ENCODE results near the gene MOSPD2. TPM values are rescaled to one million over a fixed set of nuclear protein-coding genes. Genes with fewer than 3 reads are reported as not detected.

MOSPD2 gene
- total RNA-seq = 10 to 100 TPM; 12.6 to 13.7 TPM

- H3K36me3 Mint-ChIP-seq = peaks cover 7% of the 10 kb centered on the region
- CTCF ChIA-PET = no interaction called here
- H3K9me3 Mint-ChIP-seq = no peaks in the 10 kb centered on the region
- intact Hi-C loops (cut with micrococcal nuclease) = loop anchor here (1.0 to 10.0 kb wide), 9 partner anchors 26 to 1138 kb away; partner anchors contain the start of genes OFD1, PIGA and TRAPPC2
- H3K4me1 Mint-ChIP-seq (ENCODE audit: low read depth) = peaks cover 15% of the 10 kb centered on the region
- POLR2A ChIA-PET = interaction anchor here (0.7 kb wide), 1 partner anchor 845 kb away, joined by 3 read pairs; no protein-coding TSS in a partner anchor
- peak within 1 kb of the TSS; percentile 79 for H3K4me3 Mint-ChIP-seq
- H3K27ac Mint-ChIP-seq = peak within 1 kb of the TSS; percentile 80
- H3K27me3 Mint-ChIP-seq = no peaks in the 10 kb centered on the region
- peak; percentile 96 for DNase-seq
Measured at GRCh38 chrX:14872851-14873675, at the start of gene MOSPD2, which contains the start of gene FANCB. MOSPD2 (plus strand) TSS chrX:14873421; CDS start chrX:14873529, 108 bp downstream. FANCB (minus strand) TSS chrX:14873069; CDS start chrX:14865510, 7,559 bp downstream.

DNA sequence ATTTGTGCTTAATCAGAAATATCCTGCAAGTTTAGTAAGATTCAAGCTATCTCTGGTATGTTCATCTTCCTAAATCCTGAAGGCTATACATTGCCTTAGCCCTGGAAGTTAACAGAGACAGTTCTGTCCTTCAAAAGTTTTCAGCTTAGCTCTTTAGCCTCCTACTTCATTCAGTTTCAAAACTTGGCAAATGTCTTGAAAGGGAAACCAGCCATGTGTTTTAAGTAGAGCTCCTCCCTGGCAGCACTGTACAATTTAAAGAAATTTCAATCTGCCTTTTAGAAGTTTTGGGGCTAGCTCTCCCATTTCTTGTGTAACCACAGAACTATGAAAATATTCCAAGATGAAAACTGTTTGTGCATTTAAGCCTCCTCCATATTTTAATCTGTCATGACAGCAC, 47.4 kb upstream of the MOSPD2 start:
- H3K9me3 Mint-ChIP-seq = peaks cover 5% of the 10 kb centered on the region
- POLR2A ChIA-PET = no interaction called here
- H3K4me1 Mint-ChIP-seq (ENCODE audit: low read depth) = no peaks in the 10 kb centered on the region
- H3K4me3 Mint-ChIP-seq = no peak overlapping the region
- intact Hi-C loops (cut with micrococcal nuclease) = no loop called here
- no peak for DNase-seq
- CTCF ChIA-PET = no interaction called here
- no peaks in the 10 kb centered on the region for H3K36me3 Mint-ChIP-seq
- no peak overlapping the region for H3K27ac Mint-ChIP-seq
- peaks cover 1% of the 10 kb centered on the region for H3K27me3 Mint-ChIP-seq

DNA sequence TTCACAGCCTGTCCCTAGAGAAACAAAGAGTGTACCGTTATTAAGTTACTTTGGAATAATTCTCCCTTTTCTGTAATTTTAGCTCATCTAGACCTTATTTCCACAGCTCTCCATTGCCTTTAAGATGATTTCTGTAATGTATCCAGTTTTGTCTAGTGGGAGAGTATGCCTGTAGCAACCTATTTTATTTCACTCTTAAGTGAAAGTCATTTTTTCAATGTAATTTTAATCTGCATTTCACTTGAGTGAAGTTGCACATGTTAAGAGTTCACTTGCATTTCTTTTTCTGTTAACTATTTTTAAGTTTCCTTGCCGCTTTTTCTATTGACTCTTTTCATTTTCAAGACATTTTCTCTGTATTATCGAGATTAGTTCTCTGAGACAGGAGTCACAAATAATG, 46.9 kb upstream of the MOSPD2 start:
- Mint-ChIP-seq H3K4me3 (no peak overlapping the region), H3K4me1 (ENCODE audit: low read depth) (no peaks in the 10 kb centered on the region), H3K27me3 (peaks cover 1% of the 10 kb centered on the region), H3K9me3 (peaks cover 5% of the 10 kb centered on the region), H3K36me3 (no peaks in the 10 kb centered on the region), H3K27ac (no peak overlapping the region)
- DNase-seq = no peak
- ChIA-PET CTCF (no interaction called here), POLR2A (no interaction called here)
- intact Hi-C loops (cut with micrococcal nuclease) = no loop called here

DNA sequence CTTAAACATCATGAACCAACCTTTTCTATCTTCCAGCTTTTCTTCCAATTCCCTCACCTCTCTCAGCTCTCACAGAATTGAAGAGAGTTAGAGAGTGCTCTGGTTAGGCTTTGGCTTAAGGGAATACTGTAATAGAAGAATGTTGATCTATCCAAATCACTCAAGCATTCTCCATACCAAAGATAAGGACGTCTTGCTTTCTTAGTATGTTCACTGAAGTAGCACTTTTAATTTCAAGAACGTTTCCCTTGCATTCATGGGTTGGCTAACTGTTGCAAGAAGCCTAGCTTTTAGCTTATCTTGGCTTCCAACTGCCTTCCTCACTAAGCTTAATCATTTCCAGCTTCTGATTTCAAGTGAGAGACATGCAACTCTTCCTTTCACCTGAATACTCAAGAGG, 43.6 kb upstream of the MOSPD2 start:
- POLR2A ChIA-PET = no interaction called here
- no peak overlapping the region for H3K27ac Mint-ChIP-seq
- CTCF ChIA-PET = no interaction called here
- peaks cover 5% of the 10 kb centered on the region for H3K9me3 Mint-ChIP-seq
- H3K4me1 Mint-ChIP-seq (ENCODE audit: low read depth) = no peaks in the 10 kb centered on the region
- DNase-seq = no peak
- H3K36me3 Mint-ChIP-seq = peaks cover 2% of the 10 kb centered on the region
- intact Hi-C loops (cut with micrococcal nuclease) = no loop called here
- peaks cover 1% of the 10 kb centered on the region for H3K27me3 Mint-ChIP-seq
- no peak overlapping the region for H3K4me3 Mint-ChIP-seq

DNA sequence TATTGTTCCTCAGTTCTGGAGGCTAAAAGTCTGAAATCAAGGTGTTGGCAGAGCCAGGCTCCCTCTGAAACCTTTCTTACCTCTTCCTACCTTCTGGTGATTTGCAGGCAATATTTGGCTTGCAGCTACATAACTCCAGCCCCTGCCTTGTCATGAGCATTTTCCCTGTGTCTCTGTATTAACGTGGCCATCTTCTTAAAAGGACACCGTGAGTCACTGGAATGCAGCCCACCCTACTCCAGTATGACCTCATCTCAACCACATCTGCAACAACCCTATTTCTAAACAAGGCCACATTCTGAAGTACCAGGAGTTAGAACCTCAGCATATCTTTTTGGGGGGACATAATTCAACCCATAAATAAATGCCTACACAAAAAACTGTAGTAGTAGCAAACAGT, 41.1 kb upstream of the MOSPD2 start:
- peaks cover 5% of the 10 kb centered on the region for H3K9me3 Mint-ChIP-seq
- ChIA-PET POLR2A (no interaction called here), CTCF (no interaction called here)
- DNase-seq = no peak
- peaks cover 19% of the 10 kb centered on the region for H3K36me3 Mint-ChIP-seq
- peaks cover 1% of the 10 kb centered on the region for H3K27me3 Mint-ChIP-seq
- no peak overlapping the region for H3K27ac Mint-ChIP-seq
- intact Hi-C loops (cut with micrococcal nuclease) = no loop called here
- no peaks in the 10 kb centered on the region for H3K4me1 Mint-ChIP-seq (ENCODE audit: low read depth)
- no peak overlapping the region for H3K4me3 Mint-ChIP-seq

DNA sequence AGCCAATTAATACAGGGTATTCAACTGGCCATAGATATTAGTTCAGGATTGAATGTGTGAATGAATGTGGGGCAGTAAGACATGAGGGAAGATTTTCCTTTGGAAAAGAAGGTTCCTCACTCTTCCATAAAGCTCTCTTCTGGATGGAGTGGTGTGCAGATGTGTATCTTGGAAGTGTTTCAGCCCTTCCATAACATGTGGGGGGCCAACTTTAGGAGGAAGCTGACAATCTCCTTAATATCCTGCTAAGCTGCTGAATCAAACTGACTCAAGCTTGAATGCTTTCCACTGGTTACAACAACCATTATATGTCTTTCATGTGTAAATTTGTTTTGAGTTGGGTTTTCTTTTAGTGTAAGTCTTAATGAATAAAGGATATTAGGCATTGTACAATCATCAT, 40.6 kb upstream of the MOSPD2 start:
- no peaks in the 10 kb centered on the region for H3K4me1 Mint-ChIP-seq (ENCODE audit: low read depth)
- DNase-seq = no peak
- peaks cover 1% of the 10 kb centered on the region for H3K27me3 Mint-ChIP-seq
- CTCF ChIA-PET = no interaction called here
- no peak overlapping the region for H3K27ac Mint-ChIP-seq
- H3K36me3 Mint-ChIP-seq = peaks cover 21% of the 10 kb centered on the region
- H3K4me3 Mint-ChIP-seq = no peak overlapping the region
- POLR2A ChIA-PET = no interaction called here
- intact Hi-C loops (cut with micrococcal nuclease) = no loop called here
- peaks cover 5% of the 10 kb centered on the region for H3K9me3 Mint-ChIP-seq

DNA sequence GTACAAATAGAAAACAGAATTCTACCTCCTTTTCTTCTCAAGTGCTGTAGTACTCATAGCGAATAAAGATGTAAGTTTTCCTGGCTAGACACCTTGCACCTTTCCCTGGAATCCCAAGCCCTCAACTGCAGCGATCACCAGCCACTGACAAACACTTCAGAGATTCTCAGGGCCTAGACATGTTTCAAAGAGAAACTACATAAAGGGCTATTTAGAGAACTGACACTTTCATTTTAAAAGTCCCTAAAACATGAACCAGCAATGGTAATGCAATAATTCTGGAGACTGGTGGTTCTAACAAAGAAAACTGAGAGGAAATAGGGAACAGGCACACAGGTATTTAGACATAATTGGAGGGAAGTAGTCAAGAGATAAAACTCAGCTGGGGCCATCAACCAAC, 36.1 kb upstream of the MOSPD2 start:
- H3K27me3 Mint-ChIP-seq = no peaks in the 10 kb centered on the region
- CTCF ChIA-PET = no interaction called here
- no peaks in the 10 kb centered on the region for H3K9me3 Mint-ChIP-seq
- no peak overlapping the region for H3K27ac Mint-ChIP-seq
- no peak for DNase-seq
- H3K4me1 Mint-ChIP-seq (ENCODE audit: low read depth) = no peaks in the 10 kb centered on the region
- no peak overlapping the region for H3K4me3 Mint-ChIP-seq
- H3K36me3 Mint-ChIP-seq = peaks cover 31% of the 10 kb centered on the region
- intact Hi-C loops (cut with micrococcal nuclease) = no loop called here
- POLR2A ChIA-PET = no interaction called here

DNA sequence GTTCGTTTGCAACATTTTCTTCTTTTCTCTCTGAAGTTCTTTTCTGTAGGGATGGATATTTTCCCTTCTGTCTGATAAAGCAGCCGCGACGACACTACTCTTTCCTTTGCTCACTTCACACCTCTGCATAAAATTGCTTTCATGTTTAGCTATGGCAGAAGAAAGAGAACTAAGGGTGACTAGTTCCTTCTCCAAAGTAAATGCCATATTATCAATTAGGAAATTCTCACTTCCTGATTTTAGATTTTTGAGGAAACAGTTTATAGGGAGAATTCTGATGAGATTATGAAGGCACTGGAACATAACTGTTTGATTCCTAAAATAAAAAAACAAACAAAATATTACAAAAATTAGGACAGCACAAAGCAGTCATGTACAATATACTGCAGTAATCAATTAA, 29.6 kb upstream of the MOSPD2 start:
- H3K9me3 Mint-ChIP-seq = no peaks in the 10 kb centered on the region
- ChIA-PET CTCF (no interaction called here), POLR2A (no interaction called here)
- peaks cover 19% of the 10 kb centered on the region for H3K36me3 Mint-ChIP-seq
- no peak overlapping the region for H3K27ac Mint-ChIP-seq
- DNase-seq = no peak
- intact Hi-C loops (cut with micrococcal nuclease) = no loop called here
- no peak overlapping the region for H3K4me3 Mint-ChIP-seq
- H3K27me3 Mint-ChIP-seq = no peaks in the 10 kb centered on the region
- no peaks in the 10 kb centered on the region for H3K4me1 Mint-ChIP-seq (ENCODE audit: low read depth)

- no peak for DNase-seq
- ChIA-PET CTCF (no interaction called here), POLR2A (no interaction called here)
- Mint-ChIP-seq H3K4me3 (no peak overlapping the region), H3K36me3 (peaks cover 16% of the 10 kb centered on the region), H3K27ac (no peak overlapping the region), H3K27me3 (no peaks in the 10 kb centered on the region), H3K9me3 (no peaks in the 10 kb centered on the region), H3K4me1 (ENCODE audit: low read depth) (no peaks in the 10 kb centered on the region)
- intact Hi-C loops (cut with micrococcal nuclease) = no loop called here
Measured at GRCh38 chrX:14851526-14851925, 21.7 kb upstream of the MOSPD2 start.

DNA sequence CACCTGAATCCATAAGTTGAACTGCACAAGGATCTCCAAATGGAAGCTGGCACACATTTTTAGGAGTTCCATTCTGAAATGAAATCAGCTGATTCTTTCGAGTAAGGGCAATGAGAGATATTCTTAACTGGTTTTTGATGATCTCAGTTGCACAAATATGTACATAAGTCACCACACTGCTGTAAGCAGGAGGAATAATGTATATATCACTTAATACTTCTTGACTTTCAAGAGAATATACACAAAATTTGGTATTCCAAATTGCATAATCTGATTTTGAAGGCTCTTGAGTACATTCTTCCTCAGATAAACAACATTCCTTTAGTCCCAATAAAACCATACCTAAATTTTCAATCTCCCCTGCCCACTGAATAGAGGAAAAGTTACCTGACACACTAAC, 8.6 kb upstream of the MOSPD2 start:
- intact Hi-C loops (cut with micrococcal nuclease) = no loop called here

DNA sequence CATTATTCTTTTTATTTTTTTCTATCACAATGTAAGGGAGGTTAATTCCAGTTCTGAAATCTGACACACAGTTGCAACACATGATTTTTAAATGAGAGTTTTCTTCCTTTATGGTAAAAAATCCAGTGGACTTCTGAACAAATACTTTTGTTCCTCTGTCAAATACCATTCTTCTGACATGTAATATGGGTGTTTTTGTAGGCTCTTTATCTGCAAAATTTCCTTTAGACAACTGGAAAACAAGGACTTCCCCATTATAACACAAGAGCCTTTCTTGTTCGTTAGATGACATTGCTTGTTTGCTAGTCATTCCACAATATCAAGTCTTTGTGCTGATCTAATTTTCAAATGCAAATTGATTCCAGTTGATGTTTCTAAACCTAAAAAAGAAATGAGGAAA, 8.0 kb upstream of the MOSPD2 start:
- Mint-ChIP-seq H3K9me3 (peaks cover 7% of the 10 kb centered on the region), H3K36me3 (peaks cover 17% of the 10 kb centered on the region), H3K4me3 (no peak overlapping the region), H3K4me1 (ENCODE audit: low read depth) (peaks cover 4% of the 10 kb centered on the region), H3K27me3 (no peaks in the 10 kb centered on the region), H3K27ac (no peak overlapping the region)
- intact Hi-C loops (cut with micrococcal nuclease) = no loop called here
- CTCF ChIA-PET = no interaction called here
- POLR2A ChIA-PET = no interaction called here
- no peak for DNase-seq

More for the DNA sequence above, 8.6 kb upstream of the MOSPD2 start:
- no peak overlapping the region for H3K27ac Mint-ChIP-seq
- H3K4me1 Mint-ChIP-seq (ENCODE audit: low read depth) = peaks cover 3% of the 10 kb centered on the region
- no peak overlapping the region for H3K4me3 Mint-ChIP-seq
- H3K27me3 Mint-ChIP-seq = no peaks in the 10 kb centered on the region
- ChIA-PET CTCF (no interaction called here), POLR2A (no interaction called here)
- peaks cover 7% of the 10 kb centered on the region for H3K9me3 Mint-ChIP-seq
- DNase-seq = no peak
- peaks cover 17% of the 10 kb centered on the region for H3K36me3 Mint-ChIP-seq

DNA sequence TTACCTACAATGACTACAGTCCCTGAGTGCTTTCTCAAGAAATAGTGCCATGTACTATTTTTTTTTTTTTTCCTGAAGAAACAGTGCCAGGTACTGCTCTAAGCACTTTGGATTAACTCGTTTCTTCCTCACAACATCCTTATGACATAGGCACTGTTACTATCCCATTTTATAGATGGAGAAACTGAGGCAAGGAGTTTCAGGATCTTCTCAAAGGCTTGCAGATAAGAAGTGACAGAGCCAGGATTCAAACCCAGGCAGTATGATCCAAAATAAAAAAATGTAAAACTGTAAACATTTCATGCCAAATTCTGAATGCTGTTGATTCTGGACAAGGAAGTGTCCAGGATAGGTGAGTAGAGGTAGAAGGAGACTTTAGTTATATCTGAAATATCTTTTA, 1.5 kb upstream of the MOSPD2 start:
- peaks cover 7% of the 10 kb centered on the region for H3K9me3 Mint-ChIP-seq
- H3K36me3 Mint-ChIP-seq = peaks cover 9% of the 10 kb centered on the region
- POLR2A ChIA-PET = no interaction called here
- no peak overlapping the region for H3K27ac Mint-ChIP-seq
- DNase-seq = no peak
- H3K4me3 Mint-ChIP-seq = peak overlapping the region; percentile 69
- no peaks in the 10 kb centered on the region for H3K27me3 Mint-ChIP-seq
- intact Hi-C loops (cut with micrococcal nuclease) = loop anchor here (2.0 to 10.0 kb wide), 7 partner anchors 74 to 1137 kb away; partner anchors contain the start of genes OFD1 and TRAPPC2
- peaks cover 11% of the 10 kb centered on the region for H3K4me1 Mint-ChIP-seq (ENCODE audit: low read depth)
- CTCF ChIA-PET = no interaction called here

GRCh38 chrX:14872355-14872754, 866 bp upstream of the MOSPD2 start:
- Mint-ChIP-seq H3K27ac (peak overlapping the region; percentile 67), H3K4me3 (peak overlapping the region; percentile 79), H3K36me3 (peaks cover 9% of the 10 kb centered on the region), H3K4me1 (ENCODE audit: low read depth) (peaks cover 14% of the 10 kb centered on the region), H3K9me3 (peaks cover 4% of the 10 kb centered on the region), H3K27me3 (no peaks in the 10 kb centered on the region)
- ChIA-PET POLR2A (no interaction called here), CTCF (no interaction called here)
- intact Hi-C loops (cut with micrococcal nuclease) = loop anchor here (2.0 to 10.0 kb wide), 7 partner anchors 75 to 1138 kb away; partner anchors contain the start of genes OFD1 and TRAPPC2
- peak; percentile 26 for DNase-seq
